AML-193 (cell line): Measurements from ENCODE around the gene FCHSD2.
"Not testable (repeated sequence)": the region's sequence is repeated elsewhere in the genome, so short reads cannot be mapped to it uniquely, and the experiment has no call there.

ENCODE experiments used
- DNase-seq, 2 experiments: peaks; one replicate each; lab custom pipeline; 2025; lab: John Stamatoyannopoulos, UW

The FCHSD2 gene

DNA sequence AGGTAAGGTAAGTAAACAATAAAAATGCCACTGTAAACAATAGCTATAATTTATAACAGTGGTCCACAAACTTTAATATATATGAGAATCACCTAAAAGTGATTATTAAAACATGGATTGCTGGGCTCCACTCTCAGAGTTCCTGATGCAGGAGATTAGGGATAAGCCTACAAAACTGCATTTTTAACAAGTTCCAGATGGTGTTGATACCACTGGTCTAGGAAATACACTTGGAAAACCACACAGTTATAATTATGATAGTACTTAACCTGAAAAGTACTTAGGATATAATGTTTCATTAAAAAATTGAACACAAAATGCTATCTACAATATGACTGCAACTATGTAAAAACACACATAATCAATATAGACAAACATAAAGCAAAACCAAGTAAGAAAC, 20.4 kb downstream of the FCHSD2 start:
- DNase-seq = no peak

DNA sequence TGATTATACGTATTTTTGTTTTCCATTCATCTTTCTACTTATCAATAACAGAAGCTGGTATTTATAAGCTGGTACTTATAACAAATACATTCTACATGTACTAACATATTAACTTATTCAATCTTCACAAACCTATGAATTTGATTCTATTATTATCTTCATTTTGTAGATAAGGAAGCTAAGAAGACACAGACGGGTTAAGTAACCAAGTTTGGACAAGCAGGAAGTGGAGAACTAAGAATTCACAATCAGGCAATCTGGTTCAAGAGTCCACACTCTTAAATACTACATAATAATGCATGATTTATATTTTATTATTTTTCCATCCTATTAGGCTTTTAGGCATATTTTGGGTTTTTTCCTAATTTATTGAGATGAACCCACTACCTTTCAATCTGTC, 25.0 kb downstream of the FCHSD2 start:
- DNase-seq = no peak

- DNase-seq = no peak
These were observed 25.5 kb downstream of the FCHSD2 start for GRCh38 chr11:73116636-73117035.

- DNase-seq = no peak
These were observed 27.3 kb downstream of the FCHSD2 start for GRCh38 chr11:73114835-73115220.

GRCh38 chr11:73114110-73114834, 27.8 kb downstream of the FCHSD2 start:
- DNase-seq = no peak

- no peak for DNase-seq
These were observed 28.7 kb downstream of the FCHSD2 start for GRCh38 chr11:73113426-73113825.

DNA sequence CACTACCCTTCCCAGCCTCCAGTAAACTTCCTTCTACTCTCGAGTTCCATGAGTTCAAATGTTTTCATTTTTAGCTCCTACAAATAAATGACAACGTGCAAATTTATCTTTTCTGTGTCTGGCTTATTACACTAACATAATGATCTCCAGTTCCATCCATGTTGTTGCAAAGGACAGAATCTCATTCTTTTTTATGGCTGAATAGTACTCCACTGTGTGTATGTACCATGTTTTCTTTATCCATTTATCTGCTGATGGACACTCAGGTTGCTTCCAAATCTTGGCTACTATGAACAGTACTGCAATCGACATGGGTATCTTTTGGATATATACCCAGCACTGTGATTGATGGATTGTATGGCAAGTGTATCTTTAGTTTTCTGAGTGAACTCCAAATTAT, 34.5 kb downstream of the FCHSD2 start:
- no peak for DNase-seq

DNA sequence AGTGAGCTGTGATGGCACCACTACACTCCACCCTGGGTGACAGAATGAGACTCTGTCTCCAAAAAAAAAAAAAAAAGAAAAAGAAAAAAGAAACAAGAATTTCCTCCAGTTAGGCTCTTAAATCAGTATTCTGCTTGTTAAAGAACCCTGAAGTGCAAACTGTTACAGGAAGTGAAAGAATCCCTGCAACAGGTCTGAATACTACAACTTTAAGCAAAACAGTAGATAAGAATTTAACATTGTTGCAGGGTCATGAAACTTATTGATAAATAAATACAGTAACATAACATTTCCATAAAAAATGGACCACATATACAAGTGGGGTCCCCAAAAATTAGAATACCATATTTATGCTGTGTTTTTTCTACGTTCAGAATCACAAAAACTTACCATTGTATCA, 35.8 kb downstream of the FCHSD2 start:
- DNase-seq = no peak

- no peak for DNase-seq
These were observed 41.5 kb downstream of the FCHSD2 start for GRCh38 chr11:73100578-73100977.

DNA sequence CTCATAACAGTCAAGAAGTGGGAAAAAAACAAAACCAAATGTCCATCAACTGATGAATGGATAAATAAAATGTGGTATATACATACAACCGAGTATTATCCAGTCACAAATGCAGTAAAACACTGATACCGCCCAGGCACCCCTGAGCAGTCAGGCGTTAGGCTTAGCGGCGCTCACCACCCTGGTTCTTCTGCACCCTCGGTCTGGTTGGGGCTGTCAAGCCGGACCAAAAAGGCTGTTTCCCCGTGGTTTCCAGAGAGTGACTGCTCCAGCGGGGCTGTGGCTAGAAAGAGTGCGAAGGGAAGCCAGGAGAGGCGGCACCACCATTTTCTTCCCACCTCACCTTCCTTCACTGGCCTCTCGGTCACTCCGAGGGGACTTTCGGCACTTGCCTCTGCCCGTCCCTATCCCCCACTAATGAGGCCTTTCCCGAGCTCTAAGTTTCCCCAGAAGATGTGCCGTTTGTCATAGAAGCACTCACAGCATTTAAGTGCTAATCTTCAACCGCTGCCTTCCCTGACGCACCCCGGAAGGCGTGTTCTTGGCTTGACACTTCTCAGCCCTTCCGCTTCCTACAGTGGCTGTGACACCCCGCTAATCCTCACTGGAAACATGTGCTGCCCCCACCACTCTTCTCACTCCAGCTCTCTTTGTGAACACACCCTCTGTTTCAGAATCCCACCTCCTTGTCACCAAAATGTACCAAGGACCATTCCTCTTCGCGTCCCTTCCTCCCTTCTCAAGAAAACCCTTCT, 42.4 kb downstream of the FCHSD2 start:
- no peak for DNase-seq

DNA sequence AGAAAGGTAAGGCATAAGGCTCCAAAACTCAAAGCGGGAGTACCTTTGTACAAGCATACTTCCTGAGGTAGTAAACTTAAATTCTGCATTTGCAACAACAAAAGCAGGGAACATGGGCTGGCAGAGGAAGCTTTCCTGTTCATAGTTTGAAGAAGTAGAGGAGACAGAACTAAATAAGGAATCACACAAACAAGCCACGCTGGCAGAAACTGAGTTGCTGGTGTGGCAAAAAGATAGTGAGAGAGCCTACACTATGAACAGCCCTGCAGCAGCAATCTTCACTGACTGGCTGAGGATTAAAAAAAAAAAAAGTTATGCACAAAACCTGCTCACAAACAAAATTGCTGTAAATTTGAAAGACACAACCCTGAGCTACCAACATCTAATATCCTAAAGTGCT, 46.5 kb downstream of the FCHSD2 start:
- no peak for DNase-seq

GRCh38 chr11:73091521-73092305, 50.4 kb downstream of the FCHSD2 start:
- no peak for DNase-seq

DNA sequence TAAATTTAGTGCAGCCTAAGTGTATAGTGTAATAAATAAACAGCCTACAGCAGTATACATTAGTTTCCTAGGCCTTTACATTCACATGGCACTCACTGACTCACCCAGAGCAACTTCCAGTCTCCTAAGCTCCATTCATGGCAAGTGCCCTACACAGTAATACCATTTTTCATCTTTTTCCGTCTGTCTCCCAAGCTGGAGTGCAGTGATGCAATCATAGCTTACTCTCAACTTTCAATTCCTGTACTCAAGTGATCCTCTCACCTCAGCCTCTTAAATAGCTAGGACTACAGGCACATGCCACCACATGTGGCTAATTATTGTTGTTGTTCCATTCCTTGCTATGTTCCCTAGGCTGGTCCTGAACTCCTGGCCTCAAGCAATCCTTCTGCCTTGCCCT, 54.4 kb downstream of the FCHSD2 start:
- no peak for DNase-seq

DNA sequence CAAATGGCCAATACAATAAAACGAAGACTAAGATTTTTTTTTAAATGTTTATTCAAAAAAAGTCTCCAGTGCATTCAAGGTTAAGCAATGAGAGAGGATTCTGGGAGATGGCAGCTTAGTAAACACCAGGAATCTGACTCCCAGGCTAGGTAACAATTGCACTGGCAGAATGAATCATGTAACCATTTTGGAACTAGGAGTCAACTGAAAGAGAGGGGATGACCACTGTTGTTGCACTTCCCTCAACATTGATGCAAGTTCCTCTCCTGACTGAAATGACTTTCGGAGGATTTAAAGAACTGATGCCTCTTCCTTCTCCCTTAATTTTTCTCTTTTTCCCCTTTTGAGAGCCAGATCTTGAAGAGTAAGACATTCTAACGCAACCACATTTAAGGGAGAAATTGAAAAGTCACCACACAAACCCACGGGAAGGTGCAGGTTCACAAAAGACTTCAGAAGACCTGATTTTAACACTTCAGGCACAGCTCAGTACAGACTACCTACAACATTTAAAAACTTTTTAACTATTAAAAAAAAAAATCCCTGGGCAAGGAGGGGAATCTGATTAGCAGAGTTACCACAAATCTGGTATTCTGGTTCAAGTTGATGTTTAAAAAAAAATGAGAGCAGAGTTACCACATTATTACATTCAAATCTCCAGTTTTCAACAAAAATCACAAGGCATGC, 56.8 kb downstream of the FCHSD2 start:
- DNase-seq = peak; percentile 20 to 34

GRCh38 chr11:73078631-73079030, 63.5 kb downstream of the FCHSD2 start:
- no peak for DNase-seq

- DNase-seq = no peak
These were observed 64.7 kb downstream of the FCHSD2 start for GRCh38 chr11:73077454-73077853.

DNA sequence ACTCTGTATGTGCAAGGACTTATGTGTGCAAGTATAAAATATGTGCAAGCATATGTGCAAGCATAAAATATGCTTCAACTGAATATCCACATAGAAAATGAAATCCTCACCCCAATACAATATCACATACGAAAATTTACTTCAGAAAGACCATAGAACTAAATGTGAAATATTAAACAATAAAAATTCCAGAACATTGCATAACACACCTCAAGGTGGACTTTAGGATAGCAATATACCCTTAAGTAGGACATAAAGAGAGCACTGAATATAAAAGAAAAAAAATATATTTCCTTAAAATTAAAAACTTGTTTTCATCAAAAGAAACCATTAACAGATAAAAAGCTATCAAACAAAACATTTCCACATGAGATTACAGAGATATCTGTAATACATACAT, 67.8 kb downstream of the FCHSD2 start:
- DNase-seq = no peak

GRCh38 chr11:73072935-73073481, 69.1 kb downstream of the FCHSD2 start:
- DNase-seq = peak; percentile 58 to 60

GRCh38 chr11:73070653-73071052, 71.5 kb downstream of the FCHSD2 start:
- DNase-seq = no peak

- DNase-seq = not testable (repeated sequence)
These were observed 80.2 kb downstream of the FCHSD2 start for GRCh38 chr11:73061857-73062424.

GRCh38 chr11:73061434-73061833, 80.7 kb downstream of the FCHSD2 start:
- DNase-seq = not testable (repeated sequence)

DNA sequence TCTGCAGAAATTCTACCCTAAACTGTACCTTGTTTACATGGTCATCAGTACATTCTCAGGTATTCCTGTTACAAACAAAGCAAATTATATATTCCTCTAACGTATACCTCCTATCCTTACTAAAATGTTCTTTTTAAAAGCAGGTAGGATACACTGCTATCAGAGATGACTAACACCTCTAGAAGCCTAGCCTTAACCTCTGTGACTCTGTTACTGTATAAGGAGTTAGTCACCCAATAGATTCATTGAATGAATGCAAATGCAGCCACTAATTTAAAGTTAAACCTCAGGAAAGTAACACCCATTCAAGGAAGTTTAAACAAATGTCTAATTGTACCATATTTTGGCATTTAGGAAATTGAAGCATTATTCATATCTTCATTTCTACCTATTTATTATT, 82.2 kb downstream of the FCHSD2 start:
- DNase-seq = no peak
